K562 (cell line): Measurements from ENCODE around the gene LGR6. TPM values are rescaled to one million over a fixed set of nuclear protein-coding genes. Genes with fewer than 3 reads are reported as not detected.

ENCODE experiments used
- ATAC-seq: fragments of 200-7000 bp; cut with Tn5 transposase; 3 replicates; pipeline ENCODE4 v1.9.1; 2020; ENCODE audit warnings: moderate library complexity
- BruUV-seq: library from RNA; stranded (reverse); fragments of 400-500 nt; replicated peaks from 2 replicates; lab custom pipeline; 2021; lab: Mats Ljungman, UMichigan
- CTCF ChIA-PET: fragments of 300-600 bp; formaldehyde crosslinking; extraction: SDS; loops from one replicate; lab custom pipeline; 2021; ENCODE audit warnings: low intra/inter-chr PET ratio; lab: Yijun Ruan, JAX
- POLR2A ChIA-PET: fragments of 300-600, 350-650 bp; sonication (Branson Sonifier 250); formaldehyde crosslinking; extraction: SDS; loops from one replicate; lab custom pipeline; 2021; ENCODE audit warnings: antibody characterized with exemption, inconsistent platforms; lab: Yijun Ruan, JAX
- DNase-seq, 4 experiments: peaks; one replicate each; pipeline versions ENCODE4 v3.0.0 to v3.0.0-alpha.2; 2011 to 2018; ENCODE audit warnings: low spot score in 3 of 4, mixed read lengths in 3 of 4; ENCODE audit errors: extremely low read depth in 1 of 4
- FAIRE-seq: peaks from 2 replicates; lab custom pipeline; 2011; peaks lifted over from hg19 to GRCh38; lab: Jason Lieb, UNC
- H2AFZ ChIP-seq: 2 replicates; pipeline ENCODE4 v1.6.0; 2011; ENCODE audit warnings: low read depth, low read length, control low read depth, inconsistent platforms
- H3K27ac ChIP-seq: fragments of 200-600 bp; 3 replicates; pipeline ENCODE4 v1.8.0; 2011; ENCODE audit warnings: low read depth, mild to moderate bottlenecking, control low read depth, inconsistent platforms, low read length, moderate library complexity, mixed read lengths; ENCODE audit errors: extremely low read depth
- H3K27me3 ChIP-seq, 2 experiments: fragments of 300-600 bp in 1 of 2; 2 replicates in 1 of 2; 3 replicates in 1 of 2; pipeline versions ENCODE4 v1.6.0 to v1.8.0; 2011; ENCODE audit warnings: inconsistent platforms in 2 of 2, low read length in 2 of 2, mild to moderate bottlenecking in 1 of 2, mixed read lengths in 1 of 2, moderate library complexity in 1 of 2; ENCODE audit not compliant: control insufficient read depth in 2 of 2, insufficient read depth in 2 of 2
- H3K36me3 ChIP-seq: fragments of 300-600 bp; 3 replicates; pipeline ENCODE4 v1.8.0; 2011; ENCODE audit warnings: mild to moderate bottlenecking, low read length, inconsistent platforms; ENCODE audit not compliant: control insufficient read depth, insufficient read depth
- H3K4me1 ChIP-seq, 2 experiments: fragments of 200-600 bp in 1 of 2; replicated peaks in 1 of 2; 2 replicates in 1 of 2; 3 replicates in 1 of 2; pipeline versions ENCODE4 v1.5.1 to v1.8.0; 2011; ENCODE audit warnings: inconsistent platforms in 2 of 2, low read length in 2 of 2, mild to moderate bottlenecking in 1 of 2, mixed read lengths in 1 of 2, moderate library complexity in 1 of 2; ENCODE audit not compliant: control insufficient read depth in 2 of 2, insufficient read depth in 2 of 2
- H3K4me2 ChIP-seq: 2 replicates; pipeline ENCODE4 v1.6.1; 2011; ENCODE audit warnings: low read length, control low read depth, inconsistent platforms, mixed read lengths; ENCODE audit not compliant: insufficient read depth
- H3K4me3 ChIP-seq: fragments of 200-600 bp; sonication (generic), shearing (Covaris generic); 2 replicates; pipeline ENCODE4 v1.5.1; 2016; ENCODE audit warnings: control low read depth, inconsistent platforms
- H3K79me2 ChIP-seq: fragments of 200-600 bp; 3 replicates; pipeline ENCODE4 v1.8.0; 2011; ENCODE audit warnings: low read length, inconsistent platforms; ENCODE audit not compliant: control insufficient read depth, insufficient read depth
- H3K9ac ChIP-seq, 2 experiments: 2 replicates each; pipeline versions ENCODE4 v1.6.0 to v1.6.1; 2011; ENCODE audit warnings: low read depth in 2 of 2, low read length in 2 of 2, control low read depth in 1 of 2, inconsistent platforms in 1 of 2, mild to moderate bottlenecking in 1 of 2, mixed read lengths in 1 of 2; ENCODE audit not compliant: insufficient read depth in 1 of 2
- H3K9me1 ChIP-seq: one replicate; pipeline ENCODE4 v1.6.0; 2011; ENCODE audit warnings: inconsistent platforms, mild to moderate bottlenecking, low read length, moderate library complexity; ENCODE audit not compliant: control insufficient read depth, insufficient read depth
- H3K9me3 ChIP-seq: replicated peaks from 2 replicates; pipeline ENCODE4 v1.5.1; 2011; ENCODE audit warnings: low read depth, low read length, inconsistent platforms; ENCODE audit not compliant: control insufficient read depth, insufficient read depth
- H4K20me1 ChIP-seq: replicated peaks from 2 replicates; pipeline ENCODE4 v1.6.1; 2011; ENCODE audit warnings: low read length, inconsistent platforms, mixed read lengths; ENCODE audit not compliant: control insufficient read depth, insufficient read depth
- AFF4 ChIP-seq: sonication (generic); formaldehyde crosslinking; IDR thresholded peaks from 2 replicates; pipeline ENCODE4 v1.8.0; 2023; ENCODE audit warnings: mild to moderate bottlenecking, missing genetic modification reagents
- C11orf30 ChIP-seq: fragments of 450-650 bp; IDR thresholded peaks from 2 replicates; pipeline ENCODE4 v1.6.1; 2016; ENCODE audit warnings: low read depth, mild to moderate bottlenecking
- CHD1 ChIP-seq: fragments of 200-600 bp; sonication (generic); IDR thresholded peaks from one replicate; pipeline ENCODE4 v1.6.1; 2012; ENCODE audit warnings: mild to moderate bottlenecking, moderate library complexity, low read length, inconsistent platforms
- ILK ChIP-seq: fragments of 450-650 bp; IDR thresholded peaks from 2 replicates; pipeline ENCODE4 v1.6.1; 2016; ENCODE audit warnings: missing genetic modification characterization, low read depth, mild to moderate bottlenecking, missing compliant biosample characterization, moderate library complexity, borderline replicate concordance
- KDM5B ChIP-seq: fragments of 200-600 bp; sonication (generic); IDR thresholded peaks from 2 replicates; pipeline ENCODE4 v1.6.1; 2012; ENCODE audit warnings: low read depth, mild to moderate bottlenecking, moderate library complexity, low read length, control low read depth, inconsistent platforms; ENCODE audit not compliant: insufficient replicate concordance
- MEIS2 ChIP-seq: fragments of 450-650 bp; IDR thresholded peaks from 2 replicates; pipeline ENCODE4 v1.6.1; 2014; ENCODE audit warnings: mild to moderate bottlenecking; ENCODE audit not compliant: partially characterized antibody
- NR1H2 ChIP-seq: sonication (generic); formaldehyde crosslinking; IDR thresholded peaks from 2 replicates; pipeline ENCODE4 v1.4.0; 2020; ENCODE audit warnings: mild to moderate bottlenecking, missing genetic modification reagents
- ZKSCAN8 ChIP-seq: fragments of 200-800 bp; sonication (Bioruptor generic); IDR thresholded peaks from 2 replicates; pipeline ENCODE4 v1.6.1; 2016; ENCODE audit warnings: missing genetic modification characterization, missing compliant biosample characterization
- ZNF644 ChIP-seq: fragments of 200-800 bp; sonication (Bioruptor generic); IDR thresholded peaks from 2 replicates; pipeline ENCODE4 v1.6.1; 2016; ENCODE audit warnings: low read depth, missing genetic modification characterization, missing compliant biosample characterization
- ZNF76 ChIP-seq: fragments of 250-450 bp; sonication (Bioruptor Pico); IDR thresholded peaks from 2 replicates; pipeline ENCODE4 v1.4.0; 2020; ENCODE audit warnings: mild to moderate bottlenecking, moderate library complexity, borderline replicate concordance
- WGBS: fragments of 100-300 bp; shearing (Covaris generic); methylation state at CpG from one replicate; pipeline ENCODE4 v1.1.6; 2016; ENCODE audit warnings: low coverage, mixed read lengths; ENCODE audit not compliant: insufficient coverage; ENCODE audit errors: missing lambda C conversion rate; 5-methylcytosine and 5-hydroxymethylcytosine counted together
- in situ Hi-C: fragments of 300-500 bp; cut with MboI; formaldehyde crosslinking; loops from 4 replicates; pipeline ENCODE4 v1.15.0; 2018; ENCODE audit warnings: inconsistent platforms, mixed read lengths
- intact Hi-C: fragments of 100-400 bp; cut with micrococcal nuclease; formaldehyde crosslinking; loops from 2 replicates; pipeline ENCODE4 v1.14.2; 2022
- polyA plus RNA-seq, 8 experiments: library from polyadenylated mRNA; depleted of rRNA in 4 of 8; stranded (reverse) in 5 of 8; unstranded in 3 of 8; fragments of >200 nt; fragmentation: Nextera tagmentation in 2 of 8; fragmentation: Illumina TruSeq in 1 of 8; extraction: Ambion mirVana in 2 of 8; extraction: Trizol in 1 of 8; gene quantifications; 2 replicates each; pipeline versions ENCODE4 v1.2.1 to v1.2.3, GENCODE V29; 2011 to 2014; ENCODE audit warnings: inconsistent platforms in 1 of 8, missing spikeins in 1 of 8
- total RNA-seq, 7 experiments: library from RNA; depleted of rRNA in 6 of 7; stranded (reverse); fragments of >200 nt in 6 of 7; fragmentation: Illumina TruSeq in 2 of 7; extraction: Trizol in 2 of 7; gene quantifications; 2 replicates each; pipeline versions ENCODE4 v1.2.1 to v1.2.3, GENCODE V29; 2011 to 2021; ENCODE audit warnings: low replicate concordance in 1 of 7
- TF ChIP-seq, protein P1 (sequence below): sonication (generic); formaldehyde crosslinking; IDR thresholded peaks from 2 replicates; pipeline ENCODE4 v1.5.0; 2020; ENCODE audit warnings: missing genetic modification reagents

The LGR6 gene
- total and polyA plus RNA-seq, 9 of the 15 experiments (the other 6 are each of a cell fraction or from before 2014, with no cell fraction given): 0.01 to 0.54 (median 0.17) TPM; not detected in 1

GRCh38 chr1:202216691-202217090, 23.1 kb downstream of the LGR6 start:
- DNase-seq (no peak), ATAC-seq (no peak), FAIRE-seq (no peak)
- H3K27me3 ChIP-seq: peaks cover 62 to 79% of the 10 kb centered on the region in 2 experiments; a peak in 4 of 5 replicates
- WGBS: 0% methylated on average over 4 of the region's 4 CpGs
- no peaks in the 10 kb centered on the region for H3K9me1 ChIP-seq
- peaks cover 17% of the 10 kb centered on the region; the same call in 1 of the 2 replicates for H4K20me1 ChIP-seq
- TF ChIP-seq NR1H2 (CRISPR knock-in tag): no peak
- TF ChIP-seq ZKSCAN8: no peak
- TF ChIP-seq ZNF644: no peak
- no peak for TF ChIP-seq ZNF76 (CRISPR knock-in tag)
- no peak for TF ChIP-seq CHD1
- ChIA-PET CTCF (no interaction called here), POLR2A (no interaction called here)
- H3K9me3 ChIP-seq: no peaks in the 10 kb centered on the region
- no peak overlapping the region for H3K4me3 ChIP-seq
- H3K36me3 ChIP-seq: no peaks in the 10 kb centered on the region
- in situ Hi-C loops (loop anchor here (25.0 kb wide), 1 partner anchor 96 kb away; no protein-coding TSS in a partner anchor), intact Hi-C loops (no loop called here)
- H3K4me1 ChIP-seq: peaks cover 0 to 6% of the 10 kb centered on the region in 2 experiments; a peak in 2 of 5 replicates
- no peaks in the 10 kb centered on the region for H3K79me2 ChIP-seq
- H3K9ac ChIP-seq: no peak overlapping the region
- H3K27ac ChIP-seq: no peak overlapping the region
- no peak overlapping the region for H2AFZ ChIP-seq
- H3K4me2 ChIP-seq: no peak overlapping the region
- no TSS peak for BruUV-seq

- no peaks in the 10 kb centered on the region for H3K9me3 ChIP-seq
- peaks cover 12% of the 10 kb centered on the region; the same call in 1 of the 2 replicates for H4K20me1 ChIP-seq
- H3K4me2 ChIP-seq: no peak overlapping the region
- no peak overlapping the region for H3K4me3 ChIP-seq
- in situ Hi-C loops (loop anchor here (25.0 kb wide), 1 partner anchor 95 kb away; no protein-coding TSS in a partner anchor), intact Hi-C loops (no loop called here)
- H3K79me2 ChIP-seq: no peaks in the 10 kb centered on the region
- CTCF ChIA-PET: no interaction called here
- H3K27me3 ChIP-seq: peaks cover 55 to 77% of the 10 kb centered on the region in 2 experiments; a peak in 4 of 5 replicates
- ATAC-seq (no peak), DNase-seq (no peak), FAIRE-seq (no peak)
- H3K9ac ChIP-seq: no peak overlapping the region
- H3K4me1 ChIP-seq: peaks cover 0 to 6% of the 10 kb centered on the region in 2 experiments; a peak in 2 of 5 replicates
- no peak overlapping the region for H2AFZ ChIP-seq
- POLR2A ChIA-PET: no interaction called here
- H3K27ac ChIP-seq: no peak overlapping the region
- BruUV-seq: no TSS peak
- no peaks in the 10 kb centered on the region for H3K9me1 ChIP-seq
- no peaks in the 10 kb centered on the region for H3K36me3 ChIP-seq
- WGBS: 4% methylated on average over 3 of the region's 3 CpGs
- no peak for TF ChIP-seq ILK (tag)
- TF ChIP-seq, protein P1, sequence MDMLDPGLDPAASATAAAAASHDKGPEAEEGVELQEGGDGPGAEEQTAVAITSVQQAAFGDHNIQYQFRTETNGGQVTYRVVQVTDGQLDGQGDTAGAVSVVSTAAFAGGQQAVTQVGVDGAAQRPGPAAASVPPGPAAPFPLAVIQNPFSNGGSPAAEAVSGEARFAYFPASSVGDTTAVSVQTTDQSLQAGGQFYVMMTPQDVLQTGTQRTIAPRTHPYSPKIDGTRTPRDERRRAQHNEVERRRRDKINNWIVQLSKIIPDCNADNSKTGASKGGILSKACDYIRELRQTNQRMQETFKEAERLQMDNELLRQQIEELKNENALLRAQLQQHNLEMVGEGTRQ: no peak
- no peak for TF ChIP-seq C11orf30
- TF ChIP-seq AFF4 (CRISPR knock-in tag): no peak
- no peak for TF ChIP-seq KDM5B
- TF ChIP-seq MEIS2: no peak
These were observed 23.9 kb downstream of the LGR6 start for GRCh38 chr1:202217516-202217915.
